ENCODE results near the gene GRID2IP. TPM values are rescaled to one million over a fixed set of nuclear protein-coding genes. Genes with fewer than 3 reads are reported as not detected.

GRID2IP gene
- total and polyA plus RNA-seq, 10 of the 15 experiments (the other 5 are each of a cell fraction or from before 2014, with no cell fraction given): not detected

GRCh38 chr7:6589829-6590644 lies 38.8 kb upstream of the GRID2IP start, which contains the start of gene INTS15 (continued):
- TF ChIP-seq RELB (IDR thresholded peaks at IDR 0.05; ENCODE audit: low read depth): no peak
- peak; percentile 94; the same call in 1 of the 2 replicates for TF ChIP-seq NKRF (conservative IDR thresholded peaks at IDR 0.05)
- peak; percentile 84 for TF ChIP-seq ZNF687 (IDR thresholded peaks at IDR 0.05)
- peak; percentile 12; the same call in 1 of the 2 replicates for TF ChIP-seq SIN3A (IDR thresholded peaks at IDR 0.05; ENCODE audit: low read depth, low read length)
- TF ChIP-seq RAD21 (IDR thresholded peaks at IDR 0.05; ENCODE audit: insufficient read depth, low read depth, low read length): peak; percentile 44; the same call in 1 of the 2 replicates
- TF ChIP-seq ATF7 (IDR thresholded peaks at IDR 0.05; ENCODE audit: low read depth): no peak
- no peak for TF ChIP-seq BMI1 (IDR thresholded peaks at IDR 0.05; ENCODE audit: borderline replicate concordance)
- TF ChIP-seq USF1 (IDR thresholded peaks at IDR 0.05; ENCODE audit: borderline replicate concordance, extremely low read length, insufficient read depth, low read depth, low read length): no peak
- TF ChIP-seq ETV6 (conservative IDR thresholded peaks at IDR 0.05 in 1 of 2, IDR thresholded peaks at IDR 0.05 in 1 of 2; ENCODE audit: borderline replicate concordance in 1 of 2, low read depth in 1 of 2): no peak
- no peak; the same call in 1 of the 2 replicates for TF ChIP-seq ZNF24 (IDR thresholded peaks at IDR 0.05)
- no peak for TF ChIP-seq MLLT1 (IDR thresholded peaks at IDR 0.05)
- no peak for TF ChIP-seq HSF1 (IDR thresholded peaks at IDR 0.05; ENCODE audit: low read depth, low read length)
- no peak for TF ChIP-seq HDAC6 (IDR thresholded peaks at IDR 0.05; ENCODE audit: unreplicated experiment)
- no peak for TF ChIP-seq JUNB (IDR thresholded peaks at IDR 0.05)
- peak; percentile 100 for TF ChIP-seq LARP7 (IDR thresholded peaks at IDR 0.05)

Data from GM12878 (cell line).